Common myeloid progenitor, CD34-positive (primary cell): ENCODE results near the gene ATXN1.

Experiments used
- CTCF ChIA-PET: fragments of 350-600 bp; sonication (Branson Sonifier 250); formaldehyde crosslinking; loops from one replicate; lab custom pipeline; 2021; ENCODE audit warnings: antibody characterized with exemption; lab: Charles Lee
- POLR2A ChIA-PET: fragments of 350-600 bp; sonication (Branson Sonifier 250); formaldehyde crosslinking; loops from one replicate; lab custom pipeline; 2021; ENCODE audit warnings: antibody characterized with exemption; lab: Charles Lee
- DNase-seq, 3 donors: peaks; one replicate each; pipeline versions ENCODE4 v3.0.0 to v3.0.0-alpha.2; 2013
- H3K27ac ChIP-seq, 2 experiments: 1 replicate in 1 of 2; 2 replicates in 1 of 2; pipeline ENCODE4 v1.7.0; 2013; ENCODE audit warnings: inconsistent platforms in 2 of 2, low read length in 2 of 2, mild to moderate bottlenecking in 2 of 2, low read depth in 1 of 2, moderate library complexity in 1 of 2; ENCODE audit not compliant: severe bottlenecking in 2 of 2, insufficient read depth in 1 of 2, poor library complexity in 1 of 2
- H3K27me3 ChIP-seq, 5 experiments: replicated peaks in 2 of 5; 1 replicate in 3 of 5; 2 replicates in 2 of 5; pipeline versions ENCODE4 v1.6.1 to v1.7.0; 2013; ENCODE audit warnings: low read length in 4 of 5, mild to moderate bottlenecking in 2 of 5, moderate library complexity in 2 of 5, inconsistent platforms in 1 of 5; ENCODE audit not compliant: insufficient read depth in 5 of 5, control insufficient read depth in 4 of 5
- H3K36me3 ChIP-seq, 4 experiments: 1 replicate in 2 of 4; 2 replicates in 2 of 4; pipeline versions ENCODE4 v1.6.1 to v1.7.0; 2013; ENCODE audit warnings: low read length in 3 of 4, control low read depth in 1 of 4, mild to moderate bottlenecking in 1 of 4; ENCODE audit not compliant: control insufficient read depth in 4 of 4, insufficient read depth in 4 of 4
- H3K4me1 ChIP-seq, 4 experiments: 1 replicate in 3 of 4; 2 replicates in 1 of 4; pipeline versions ENCODE4 v1.6.1 to v1.7.1; 2013; ENCODE audit warnings: low read length in 3 of 4, mild to moderate bottlenecking in 3 of 4, control low read depth in 1 of 4, inconsistent platforms in 1 of 4, moderate library complexity in 1 of 4; ENCODE audit not compliant: control insufficient read depth in 4 of 4, insufficient read depth in 4 of 4; ENCODE audit errors: control extremely low read depth in 1 of 4
- H3K4me3 ChIP-seq, 7 experiments: 1 replicate in 4 of 7; 2 replicates in 3 of 7; pipeline versions ENCODE4 v1.5.1 to v1.7.0; 2013; ENCODE audit warnings: mild to moderate bottlenecking in 7 of 7, low read length in 6 of 7, moderate library complexity in 6 of 7, inconsistent platforms in 2 of 7, low read depth in 2 of 7, control low read depth in 1 of 7; ENCODE audit not compliant: insufficient read depth in 4 of 7, control insufficient read depth in 1 of 7; ENCODE audit errors: extremely low read depth in 1 of 7
- H3K9me3 ChIP-seq, 5 experiments: 1 replicate in 4 of 5; 2 replicates in 1 of 5; pipeline versions ENCODE4 v1.6.1 to v1.7.1; 2013; ENCODE audit warnings: low read length in 4 of 5, mild to moderate bottlenecking in 2 of 5, inconsistent platforms in 1 of 5, low read depth in 1 of 5, moderate library complexity in 1 of 5; ENCODE audit not compliant: control insufficient read depth in 4 of 5, insufficient read depth in 2 of 5; ENCODE audit errors: control extremely low read depth in 1 of 5
- WGBS: methylation state at CpG from one replicate; pipeline ENCODE4 v1.1.5; 2013; ENCODE audit not compliant: insufficient coverage; 5-methylcytosine and 5-hydroxymethylcytosine counted together

Gene ATXN1

GRCh38 chr6:16774437-16774836 lies 13.2 kb upstream of the ATXN1 start:
- Histone ChIP-seq H3K4me1 (peaks cover 10 to 28% (median 22%) of the 10 kb centered on the region in 4 experiments), H3K4me3 (no peak overlapping the region), H3K27ac (no peak overlapping the region), H3K27me3 (no peaks in the 10 kb centered on the region), H3K9me3 (no peaks in the 10 kb centered on the region), H3K36me3 (no peaks in the 10 kb centered on the region)
- CTCF ChIA-PET, result interaction anchor here (1.1 to 1.9 kb wide), 4 partner anchors 11 to 181 kb away, joined by 3 to 8 read pairs (median 4); no protein-coding TSS in a partner anchor
- POLR2A ChIA-PET, result no interaction called here
- WGBS, result no CpG with 5 or more reads among the region's 1 CpG
- no peak for DNase-seq

- ChIA-PET CTCF (interaction anchor here (0.9 to 1.8 kb wide), 7 partner anchors 10 to 182 kb away, joined by 3 to 7 read pairs (median 4); partner anchors contain the start of gene ATXN1), POLR2A (interaction anchor here (0.6 to 0.7 kb wide), 2 partner anchors 48 to 78 kb away, joined by 3 to 4 read pairs; no protein-coding TSS in a partner anchor)
- H3K4me3 ChIP-seq, result no peak overlapping the region
- H3K9me3 ChIP-seq, result no peaks in the 10 kb centered on the region
- DNase-seq, result no peak
- WGBS, result 100% methylated on average over 1 of the region's 2 CpGs
- H3K27me3 ChIP-seq, result no peaks in the 10 kb centered on the region
- H3K4me1 ChIP-seq, result peaks cover 18 to 38% (median 33%) of the 10 kb centered on the region in 4 experiments
- H3K36me3 ChIP-seq, result no peaks in the 10 kb centered on the region
- no peak overlapping the region for H3K27ac ChIP-seq
These were observed 12.1 kb upstream of the ATXN1 start for GRCh38 chr6:16773362-16773761.

GRCh38 chr6:16770701-16771569 lies 9.7 kb upstream of the ATXN1 start:
- Histone ChIP-seq H3K27ac (no peak overlapping the region), H3K9me3 (no peaks in the 10 kb centered on the region), H3K4me3 (peak overlapping the region in 1 of 7 experiments; percentile 26), H3K27me3 (no peaks in the 10 kb centered on the region), H3K36me3 (no peaks in the 10 kb centered on the region), H3K4me1 (peaks cover 18 to 40% (median 34%) of the 10 kb centered on the region in 4 experiments)
- 29% methylated on average over 15 of the region's 16 CpGs for WGBS
- DNase-seq, result peak; percentile 81 to 85 (median 83)
- ChIA-PET POLR2A (interaction anchor here (0.5 to 1.0 kb wide), 2 partner anchors 9 to 361 kb away, joined by 3 to 5 read pairs; partner anchors contain the start of gene ATXN1), CTCF (interaction anchor here (0.6 to 3.6 kb wide), 18 partner anchors 9 to 439 kb away, joined by 3 to 14 read pairs (median 4); partner anchors contain the start of gene ATXN1)

GRCh38 chr6:16769986-16770376 lies 8.7 kb upstream of the ATXN1 start:
- Histone ChIP-seq H3K36me3 (no peaks in the 10 kb centered on the region), H3K27ac (no peak overlapping the region), H3K9me3 (no peaks in the 10 kb centered on the region), H3K4me3 (no peak overlapping the region), H3K4me1 (peaks cover 18 to 40% (median 34%) of the 10 kb centered on the region in 4 experiments), H3K27me3 (no peaks in the 10 kb centered on the region)
- CTCF ChIA-PET, result interaction anchor here (1.3 to 3.6 kb wide), 3 partner anchors 12 to 438 kb away, joined by 3 to 14 read pairs (median 4); no protein-coding TSS in a partner anchor
- POLR2A ChIA-PET, result no interaction called here
- no peak for DNase-seq
- 90% methylated on average over 2 of the region's 5 CpGs for WGBS

- no peak overlapping the region for H3K27ac ChIP-seq
These were observed 8.1 kb upstream of the ATXN1 start for GRCh38 chr6:16769131-16769985.

GRCh38 chr6:16768477-16768830 lies 7.2 kb upstream of the ATXN1 start:
- Histone ChIP-seq H3K27me3 (no peaks in the 10 kb centered on the region), H3K27ac (no peak overlapping the region), H3K4me1 (peaks cover 18 to 41% (median 33%) of the 10 kb centered on the region in 4 experiments), H3K4me3 (peak overlapping the region in 1 of 7 experiments; percentile 7), H3K9me3 (no peaks in the 10 kb centered on the region), H3K36me3 (no peaks in the 10 kb centered on the region)
- peak in 1 of 3 donors; percentile 11 for DNase-seq
- ChIA-PET POLR2A (no interaction called here), CTCF (interaction anchor here (0.7 to 1.8 kb wide), 10 partner anchors 38 to 322 kb away, joined by 3 to 6 read pairs (median 3); no protein-coding TSS in a partner anchor)
- WGBS, result 100% methylated on average over 1 of the region's 3 CpGs

More at GRCh38 chr6:16769131-16769985, 8.1 kb upstream of the ATXN1 start:
- Histone ChIP-seq H3K36me3 (no peaks in the 10 kb centered on the region), H3K4me3 (peak overlapping the region in 5 of 7 experiments; percentile 7 to 39 (median 17)), H3K4me1 (peaks cover 18 to 40% (median 34%) of the 10 kb centered on the region in 4 experiments), H3K27me3 (no peaks in the 10 kb centered on the region), H3K9me3 (no peaks in the 10 kb centered on the region)
- peak; percentile 92 to 97 (median 96) for DNase-seq
- 18% methylated on average over 8 of the region's 8 CpGs for WGBS
- POLR2A ChIA-PET, result no interaction called here
- CTCF ChIA-PET, result interaction anchor here (0.7 to 3.6 kb wide), 10 partner anchors 12 to 321 kb away, joined by 3 to 14 read pairs (median 3); no protein-coding TSS in a partner anchor
